ENCODE data around the gene LDB3.

- TF ChIP-seq EZH2 (optimal IDR thresholded peaks at IDR 0.05; ENCODE audit: low read depth, low read length) (no peak), CTCF (IDR thresholded peaks at IDR 0.05; ENCODE audit: low read length) (no peak)
These were observed 13.2 kb upstream of the LDB3 start for GRCh38 chr10:86655173-86655540.
